ENCODE results near the gene STK11IP. TPM values are rescaled to one million over a fixed set of nuclear protein-coding genes. Genes with fewer than 3 reads are reported as not detected.

Gene STK11IP
- total RNA-seq, 2 experiments from 2014 or later, result 23.9 to 27.2 TPM

- Histone ChIP-seq H3K27me3 (ENCODE audit: control insufficient read depth in 1 of 2, insufficient read depth in 2 of 2, low read length in 2 of 2) (no peaks in the 10 kb centered on the region), H3K9me3 (ENCODE audit: control insufficient read depth in 1 of 2, insufficient read depth in 1 of 2, low read length in 2 of 2) (no peaks in the 10 kb centered on the region), H3K36me3 (ENCODE audit: insufficient read depth, low read length) (peaks cover 60% of the 10 kb centered on the region), H3K4me3 (ENCODE audit: low read length) (no peak overlapping the region), H3K27ac (ENCODE audit: low read depth in 1 of 2, low read length in 2 of 2) (no peak overlapping the region), H3K4me1 (ENCODE audit: insufficient read depth, low read length) (no peaks in the 10 kb centered on the region)
- no peaks in the 10 kb centered on the region for H3K4me1 Mint-ChIP-seq (ENCODE audit: low read depth)
- intact Hi-C loops (cut with DNase I, micrococcal nuclease), result no loop called here
- ATAC-seq (ENCODE audit: poor library complexity) (no peak), DNase-seq (no peak)
- H3K27ac Mint-ChIP-seq, result no peak overlapping the region
- no peaks in the 10 kb centered on the region for H3K9me3 Mint-ChIP-seq
- H3K36me3 Mint-ChIP-seq (ENCODE audit: low read depth), result peaks cover 79% of the 10 kb centered on the region
- H3K4me3 Mint-ChIP-seq, result no peak overlapping the region
- no peaks in the 10 kb centered on the region for H3K27me3 Mint-ChIP-seq
- ChIA-PET POLR2A (no interaction called here), CTCF (no interaction called here)
- no peak for TF ChIP-seq CTCF (IDR thresholded peaks at IDR 0.05)
Observed at GRCh38 chr2:219605607-219605954, 7.9 kb downstream of the STK11IP start.

- peaks cover 57% of the 10 kb centered on the region for H3K36me3 ChIP-seq (ENCODE audit: insufficient read depth, low read length)
Observed at GRCh38 chr2:219607931-219608330, 10.3 kb downstream of the STK11IP start.

GRCh38 chr2:219608399-219608964 lies 10.8 kb downstream of the STK11IP start:
- POLR2A ChIA-PET, result no interaction called here
- TF ChIP-seq CTCF (IDR thresholded peaks at IDR 0.05), result no peak

More at GRCh38 chr2:219607931-219608330, 10.3 kb downstream of the STK11IP start:
- Histone ChIP-seq H3K27ac (ENCODE audit: low read depth in 1 of 2, low read length in 2 of 2) (no peak overlapping the region), H3K27me3 (ENCODE audit: control insufficient read depth in 1 of 2, insufficient read depth in 2 of 2, low read length in 2 of 2) (no peaks in the 10 kb centered on the region), H3K4me3 (ENCODE audit: low read length) (no peak overlapping the region), H3K9me3 (ENCODE audit: control insufficient read depth in 1 of 2, insufficient read depth in 1 of 2, low read length in 2 of 2) (no peaks in the 10 kb centered on the region), H3K4me1 (ENCODE audit: insufficient read depth, low read length) (peaks cover 12% of the 10 kb centered on the region)
- DNase-seq (no peak), ATAC-seq (ENCODE audit: poor library complexity) (no peak)
- Mint-ChIP-seq H3K27ac (no peak overlapping the region), H3K4me1 (ENCODE audit: low read depth) (peaks cover 15% of the 10 kb centered on the region), H3K4me3 (no peak overlapping the region), H3K9me3 (no peaks in the 10 kb centered on the region), H3K36me3 (ENCODE audit: low read depth) (peaks cover 69% of the 10 kb centered on the region), H3K27me3 (no peaks in the 10 kb centered on the region)
- TF ChIP-seq CTCF (IDR thresholded peaks at IDR 0.05), result no peak
- ChIA-PET POLR2A (no interaction called here), CTCF (no interaction called here)
- intact Hi-C loops (cut with DNase I, micrococcal nuclease), result no loop called here

More at GRCh38 chr2:219608399-219608964, 10.8 kb downstream of the STK11IP start:
- H3K4me1 ChIP-seq (ENCODE audit: insufficient read depth, low read length), result peaks cover 13% of the 10 kb centered on the region
- H3K36me3 Mint-ChIP-seq (ENCODE audit: low read depth), result peaks cover 65% of the 10 kb centered on the region
- no peak for DNase-seq
- peaks cover 18% of the 10 kb centered on the region for H3K4me1 Mint-ChIP-seq (ENCODE audit: low read depth)
- H3K9me3 ChIP-seq (ENCODE audit: control insufficient read depth in 1 of 2, insufficient read depth in 1 of 2, low read length in 2 of 2), result no peaks in the 10 kb centered on the region
- no peak overlapping the region for H3K4me3 ChIP-seq (ENCODE audit: low read length)
- no peak overlapping the region for H3K27ac ChIP-seq (ENCODE audit: low read depth in 1 of 2, low read length in 2 of 2)
- H3K36me3 ChIP-seq (ENCODE audit: insufficient read depth, low read length), result peaks cover 57% of the 10 kb centered on the region
- H3K27me3 ChIP-seq (ENCODE audit: control insufficient read depth in 1 of 2, insufficient read depth in 2 of 2, low read length in 2 of 2), result no peaks in the 10 kb centered on the region
- intact Hi-C loops (cut with DNase I, micrococcal nuclease), result no loop called here
- H3K27ac Mint-ChIP-seq, result no peak overlapping the region
- no peak overlapping the region for H3K4me3 Mint-ChIP-seq
- CTCF ChIA-PET, result no interaction called here
- no peak for ATAC-seq (ENCODE audit: poor library complexity)
- H3K9me3 Mint-ChIP-seq, result no peaks in the 10 kb centered on the region
- no peaks in the 10 kb centered on the region for H3K27me3 Mint-ChIP-seq
